Sciatic nerve (tissue), 2 donors: ENCODE measurements around the gene DHDDS. TPM values are rescaled to one million over a fixed set of nuclear protein-coding genes. Genes with fewer than 3 reads are reported as not detected.
"Not testable (repeated sequence)": the region's sequence is repeated elsewhere in the genome, so short reads cannot be mapped to it uniquely, and the experiment has no call there.

ENCODE experiments used
- ATAC-seq: fragments of 200-7000 bp; cut with Tn5 transposase; one replicate; pipeline ENCODE4 v1.9.1; 2020; ENCODE audit warnings: mild to moderate bottlenecking, moderate library complexity
- DNase-seq: peaks from one replicate; pipeline ENCODE4 v3.0.0-alpha.2; 2020; ENCODE audit warnings: low spot score
- intact Hi-C: fragments of 100-400 bp; cut with DNase I; formaldehyde crosslinking; loops from one replicate; pipeline ENCODE4 v1.14.2; 2022
- total RNA-seq: library from RNA; stranded (reverse); fragmentation: NEBNext Ultra II Directional; extraction: Animal tissue kit (Norgen Biotek cat#: 25700); gene quantifications from one replicate; pipeline ENCODE4 v1.2.1, GENCODE V29; 2021
- donor health status: DM: no; HTN: no; CAD: no.
- donor health status: DM: no; HTN: no; CAD: no.

DHDDS gene, protein sequence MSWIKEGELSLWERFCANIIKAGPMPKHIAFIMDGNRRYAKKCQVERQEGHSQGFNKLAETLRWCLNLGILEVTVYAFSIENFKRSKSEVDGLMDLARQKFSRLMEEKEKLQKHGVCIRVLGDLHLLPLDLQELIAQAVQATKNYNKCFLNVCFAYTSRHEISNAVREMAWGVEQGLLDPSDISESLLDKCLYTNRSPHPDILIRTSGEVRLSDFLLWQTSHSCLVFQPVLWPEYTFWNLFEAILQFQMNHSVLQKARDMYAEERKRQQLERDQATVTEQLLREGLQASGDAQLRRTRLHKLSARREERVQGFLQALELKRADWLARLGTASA
- 42.2 TPM for total RNA-seq

DNA sequence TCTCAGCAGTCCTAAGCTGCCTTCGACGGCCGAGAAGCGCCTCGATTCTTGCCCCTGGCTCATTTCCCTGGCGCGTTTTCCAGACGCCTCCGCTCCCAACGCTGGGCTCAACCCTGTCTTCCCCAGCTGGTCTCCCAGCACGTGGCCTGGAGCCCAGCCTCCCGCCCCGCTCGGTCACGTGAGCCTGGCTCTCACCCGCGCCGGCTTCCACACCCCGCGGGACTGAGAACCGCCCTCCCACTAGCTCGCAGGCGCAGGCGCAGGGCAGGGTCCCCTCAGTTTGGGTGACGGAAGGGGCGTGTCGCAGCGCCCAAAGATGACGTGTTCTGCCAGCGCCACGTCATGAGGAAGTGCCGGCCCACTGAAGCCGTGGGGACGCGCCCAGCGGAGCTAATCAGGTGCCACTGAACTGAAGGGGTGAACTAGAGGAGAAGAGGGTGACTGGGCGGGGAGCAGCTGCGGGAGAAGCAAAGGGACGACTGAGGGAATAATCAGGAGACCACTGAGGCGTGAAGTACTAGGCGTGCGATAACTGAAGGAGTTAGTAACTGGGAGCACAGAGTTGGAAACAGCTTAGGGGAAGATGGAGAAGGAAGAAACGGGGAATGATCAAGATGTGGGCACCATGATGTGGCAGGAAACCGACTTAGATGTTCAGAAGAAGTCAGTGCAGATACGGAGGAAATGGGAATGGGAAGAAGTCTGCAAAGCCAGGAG is at the start of gene DHDDS:
Gene DHDDS, plus strand, starts transcription at position 343 of the 717 bp plus-strand sequence. CDS start 625 bp downstream, outside the sequence.
- intact Hi-C loops, result no loop called here
- DNase-seq, result peak; percentile 99
- ATAC-seq, result peak; percentile 100

DNA sequence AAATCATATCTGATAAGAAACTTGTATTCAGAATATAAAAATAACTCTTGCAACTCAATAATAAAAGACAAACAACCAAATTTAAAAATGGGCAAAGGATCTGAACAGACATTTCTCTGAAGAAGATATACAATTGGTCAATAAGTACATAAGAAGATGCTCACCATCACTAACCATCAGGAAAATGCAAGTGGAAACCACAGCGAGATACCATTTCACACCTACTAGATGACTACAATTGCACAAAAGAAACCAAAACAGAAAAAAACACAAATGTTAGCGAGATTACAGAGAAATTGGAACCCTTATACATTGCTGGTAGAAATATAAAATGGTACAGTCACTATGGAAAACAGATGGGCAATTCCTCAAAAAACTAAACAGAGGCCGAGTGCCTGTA is 48.0 kb upstream of the DHDDS start:
- ATAC-seq, result no peak
- intact Hi-C loops, result no loop called here
- no peak for DNase-seq

DNA sequence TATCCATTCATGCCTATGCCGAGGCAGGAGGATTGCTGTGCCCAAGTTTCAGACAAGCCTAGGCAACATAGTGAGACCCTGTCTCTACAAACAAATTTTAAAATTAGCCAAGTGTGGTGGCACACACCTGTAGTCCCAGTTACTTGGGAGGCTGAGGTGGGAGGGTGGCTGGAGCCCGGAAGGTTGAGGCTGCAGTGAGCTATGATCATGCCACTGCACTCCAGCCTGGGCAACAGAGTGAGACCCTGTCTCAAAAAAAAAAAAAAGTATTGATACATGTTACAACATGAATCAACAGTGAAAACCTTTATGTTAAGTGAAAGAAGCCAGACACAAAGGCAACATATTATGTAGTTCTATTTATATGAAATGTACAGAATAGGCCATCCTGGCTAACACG is 47.1 kb upstream of the DHDDS start:
- intact Hi-C loops, DNase-seq, ATAC-seq: not testable (repeated sequence)

DNA sequence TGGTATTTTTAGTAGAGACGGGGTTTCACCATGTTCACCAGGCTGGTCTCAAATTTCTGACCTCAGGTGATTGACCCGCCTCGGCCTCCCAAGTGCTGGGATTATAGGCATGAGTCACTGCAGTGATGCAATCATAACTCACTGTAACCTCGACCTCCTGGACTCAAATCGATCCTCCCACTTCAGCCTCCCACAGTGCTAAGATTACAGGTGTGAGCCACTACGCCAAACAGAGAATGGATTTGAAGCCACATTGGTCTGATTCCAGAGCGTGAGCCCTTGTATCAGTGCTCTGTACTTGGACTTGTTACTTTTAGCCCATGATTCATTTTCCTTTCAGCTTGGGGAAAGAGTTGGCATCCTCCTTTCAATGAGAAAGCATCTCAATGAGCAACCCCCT is 44.7 kb upstream of the DHDDS start:
- ATAC-seq (no peak), DNase-seq (no peak)
- intact Hi-C loops, result no loop called here

DNA sequence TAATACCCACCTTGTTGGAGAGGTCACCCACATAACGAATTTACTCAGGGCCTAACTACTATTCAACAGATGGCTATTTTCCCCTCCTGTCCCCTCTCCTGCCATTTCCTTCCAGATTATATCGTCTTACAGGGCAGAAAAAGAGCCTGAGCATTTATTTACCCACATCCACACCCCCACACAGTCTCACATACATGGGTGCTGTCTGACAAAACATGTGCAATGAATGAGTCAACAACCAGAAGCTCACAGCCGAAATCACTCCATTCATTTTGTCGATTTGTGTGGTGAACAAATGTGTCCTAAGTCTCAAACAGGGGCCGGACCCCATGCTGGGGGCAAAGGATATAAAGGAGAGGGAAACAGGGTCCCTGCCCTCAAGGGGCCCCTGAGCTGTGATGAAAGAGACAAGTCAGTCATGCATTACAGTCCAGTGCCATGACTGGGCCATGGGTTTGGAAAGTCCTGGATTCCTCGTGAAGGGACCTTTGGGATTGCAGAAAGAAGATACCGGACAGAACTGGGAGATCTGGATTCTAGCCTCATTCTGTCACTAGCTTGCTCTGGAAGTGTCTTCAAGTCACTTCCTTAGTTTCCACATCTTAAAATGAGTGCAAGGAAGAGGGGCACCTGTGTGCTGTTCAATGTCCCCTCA is 43.2 kb upstream of the DHDDS start:
- DNase-seq (no peak), ATAC-seq (no peak)
- intact Hi-C loops, result no loop called here

DNA sequence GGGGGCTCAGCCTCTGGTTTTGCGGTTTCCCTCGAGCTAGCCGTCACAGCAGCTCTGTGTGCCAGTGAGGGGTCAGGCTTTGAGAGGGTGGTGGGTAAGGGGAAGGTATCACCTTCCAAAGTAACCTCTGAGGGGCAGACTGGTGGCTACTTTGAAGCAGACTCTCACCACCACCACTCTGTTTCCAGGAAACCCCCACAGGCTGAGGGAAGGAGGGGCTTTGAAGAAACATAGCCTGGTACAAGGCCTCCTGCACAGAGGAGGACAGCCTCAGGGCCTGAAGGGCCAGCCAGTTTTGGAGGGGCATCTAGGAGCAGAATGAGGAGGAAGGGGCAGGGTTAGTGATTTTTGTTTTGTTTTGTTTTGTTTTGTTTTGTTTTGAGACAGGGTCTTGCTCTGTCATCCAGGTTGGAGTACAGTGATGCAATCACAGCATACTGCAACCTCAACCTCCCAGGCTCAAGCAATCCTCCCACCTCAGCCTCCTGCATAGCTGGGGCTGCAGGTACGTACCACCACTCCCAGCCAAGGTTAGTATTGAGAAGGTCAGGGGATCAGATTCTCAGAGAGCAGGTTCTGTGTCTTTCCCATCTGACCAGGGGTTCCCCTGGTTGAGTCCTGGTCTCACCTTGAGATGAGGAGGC is 42.4 kb upstream of the DHDDS start:
- no peak for ATAC-seq
- peak; percentile 6 for DNase-seq
- intact Hi-C loops, result no loop called here

DNA sequence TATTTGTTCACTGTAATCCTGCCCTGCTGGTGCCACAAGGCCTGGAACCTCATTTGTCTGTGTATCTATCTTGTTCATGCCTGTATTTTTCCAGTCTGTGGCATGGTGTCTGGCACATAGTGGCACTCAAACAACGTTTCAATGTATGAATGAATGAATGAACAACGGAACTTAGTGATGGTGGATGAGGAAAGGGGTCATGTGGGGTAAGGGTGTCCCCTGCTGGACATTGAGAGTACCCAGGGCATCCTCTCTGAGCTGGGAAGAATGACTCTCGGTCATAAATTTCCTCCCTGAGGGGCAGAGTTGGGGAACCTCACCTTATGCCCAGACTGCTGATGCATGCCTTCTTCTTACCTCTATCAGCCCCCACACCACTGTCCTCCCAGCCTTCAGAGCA is 40.7 kb upstream of the DHDDS start:
- ATAC-seq (no peak), DNase-seq (no peak)
- intact Hi-C loops, result no loop called here

DNA sequence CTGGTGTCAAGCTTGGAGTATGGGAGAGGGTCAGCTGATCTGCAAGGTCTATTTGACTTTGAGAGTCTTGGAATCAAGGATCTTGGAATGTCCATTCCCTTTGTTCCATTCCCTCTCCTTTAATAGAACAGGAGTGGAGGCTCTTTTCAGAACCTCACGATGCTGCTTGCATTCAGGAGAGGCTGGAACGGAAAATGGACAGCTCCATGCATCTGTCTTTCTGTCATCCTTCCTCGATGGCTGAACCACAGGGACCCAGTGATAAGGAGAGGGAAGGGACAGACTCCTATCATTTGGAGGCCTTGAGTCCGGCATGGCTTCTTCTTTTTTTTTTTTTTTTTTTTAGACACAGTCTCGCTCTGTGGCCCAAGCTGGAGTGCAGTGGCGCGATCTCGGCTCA is 36.4 kb upstream of the DHDDS start:
- intact Hi-C loops, result no loop called here
- no peak for ATAC-seq

DNA sequence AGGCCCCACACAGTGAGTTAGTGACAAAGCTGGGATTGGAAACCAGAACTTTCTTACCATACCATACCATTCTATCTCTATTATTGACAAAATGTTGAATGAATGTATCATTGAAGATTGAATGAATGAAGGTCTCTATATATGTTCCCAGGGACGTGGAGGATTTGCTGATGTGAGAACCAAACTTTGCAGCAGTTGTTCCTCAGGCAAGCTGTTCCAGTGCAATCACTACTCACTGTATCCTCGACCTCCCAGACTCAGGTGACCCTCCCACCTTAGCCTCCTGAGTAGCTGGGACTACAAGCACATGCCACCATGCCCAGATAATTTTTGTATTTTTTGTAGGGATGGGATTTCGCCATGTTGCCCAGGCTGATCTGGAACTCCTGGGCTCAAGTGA is 33.1 kb upstream of the DHDDS start:
- no peak for DNase-seq
- no peak for ATAC-seq
- intact Hi-C loops, result no loop called here

More for the DNA sequence above, 36.4 kb upstream of the DHDDS start:
- no peak for DNase-seq

DNA sequence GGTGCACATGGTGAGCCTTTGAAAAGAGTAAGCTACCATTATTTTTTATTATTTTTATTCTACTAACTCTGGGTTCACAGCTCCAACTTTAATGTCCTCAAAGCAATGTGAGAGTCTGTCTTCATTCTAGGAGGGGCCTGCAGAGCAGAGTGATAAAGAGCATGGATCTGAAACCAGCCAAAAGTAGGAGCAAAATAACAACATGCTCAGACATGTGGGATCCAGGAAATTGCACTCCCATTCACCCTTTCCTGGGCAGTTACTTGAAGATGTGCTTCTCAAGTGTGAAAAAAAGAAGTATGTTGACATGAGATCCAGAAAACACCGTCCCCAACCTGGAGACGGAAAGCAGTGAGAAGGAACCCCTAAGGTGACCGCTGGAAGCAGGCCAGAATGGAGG is 30.2 kb upstream of the DHDDS start:
- no peak for ATAC-seq

DNA sequence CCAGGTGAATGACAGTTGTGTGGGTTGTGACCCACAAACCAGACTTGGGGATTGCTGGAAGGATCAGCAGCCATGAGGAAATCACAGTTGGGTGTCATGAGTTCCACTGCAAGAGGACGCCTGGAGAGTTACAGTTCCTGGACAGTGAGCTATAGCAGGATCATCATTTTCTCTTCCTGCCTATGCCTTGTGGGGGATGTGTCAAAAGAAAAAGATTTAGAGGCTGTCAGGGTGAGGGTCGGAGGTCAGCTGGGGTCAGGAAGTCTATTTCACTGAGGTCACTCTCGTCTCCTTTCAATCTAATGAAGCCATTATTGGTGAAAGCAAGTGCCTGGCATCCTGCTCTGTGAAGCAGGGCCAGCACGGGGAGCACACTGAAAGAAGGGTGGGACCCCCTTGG is 28.5 kb upstream of the DHDDS start:
- intact Hi-C loops, result no loop called here
- no peak for ATAC-seq
- no peak for DNase-seq

More for the DNA sequence above, 30.2 kb upstream of the DHDDS start:
- no peak for DNase-seq
- intact Hi-C loops, result no loop called here

DNA sequence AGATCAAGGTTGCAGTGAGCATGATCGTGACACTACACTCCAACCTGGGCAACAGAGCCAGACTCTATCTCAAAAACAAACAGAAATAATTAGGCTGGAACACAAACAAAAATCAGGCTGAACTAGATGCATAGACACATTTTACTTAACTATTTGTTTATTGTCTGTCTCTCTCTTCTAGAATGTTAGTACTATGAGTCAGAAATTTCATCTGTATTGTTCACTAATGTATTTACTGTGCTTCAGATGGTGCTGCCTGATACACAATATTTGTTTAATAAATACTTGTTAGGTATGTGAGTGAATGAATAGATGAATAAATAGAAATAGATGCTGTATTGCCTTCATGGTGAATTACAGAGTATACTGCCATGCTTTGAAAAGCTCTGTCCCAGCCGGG is 27.5 kb upstream of the DHDDS start:
- intact Hi-C loops, result no loop called here
- no peak for DNase-seq
- ATAC-seq, result no peak

DNA sequence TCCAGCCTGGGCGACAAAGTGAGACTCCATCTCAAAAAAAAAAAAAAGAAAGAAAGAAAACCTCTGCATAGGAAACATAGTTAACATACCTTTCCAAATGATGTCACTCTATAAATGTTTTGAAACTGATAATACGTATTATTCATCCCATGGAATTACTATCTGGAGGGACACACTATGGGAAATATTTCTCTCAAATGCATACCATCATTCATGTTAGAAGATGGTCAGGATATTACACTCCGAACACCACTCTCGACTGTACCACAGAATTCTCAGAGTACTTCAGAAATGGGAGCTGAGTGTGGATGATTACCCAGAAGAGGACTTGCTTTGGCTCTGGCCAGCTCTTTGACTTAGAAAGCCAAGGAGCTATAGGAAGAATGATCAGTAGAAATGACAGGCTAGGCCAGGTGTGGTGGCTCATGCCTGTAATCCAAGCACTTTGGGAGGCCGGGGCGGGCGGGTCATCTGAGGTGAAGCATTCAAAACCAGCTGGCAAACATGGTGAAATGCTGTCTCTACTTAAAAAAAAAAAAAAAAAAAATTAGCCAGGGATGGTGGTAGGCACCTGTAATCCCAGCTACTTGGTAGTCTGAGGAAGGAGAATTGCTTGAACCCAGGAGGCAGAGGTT is 26.7 kb upstream of the DHDDS start:
- DNase-seq, result no peak
- ATAC-seq, result no peak
- intact Hi-C loops, result no loop called here

DNA sequence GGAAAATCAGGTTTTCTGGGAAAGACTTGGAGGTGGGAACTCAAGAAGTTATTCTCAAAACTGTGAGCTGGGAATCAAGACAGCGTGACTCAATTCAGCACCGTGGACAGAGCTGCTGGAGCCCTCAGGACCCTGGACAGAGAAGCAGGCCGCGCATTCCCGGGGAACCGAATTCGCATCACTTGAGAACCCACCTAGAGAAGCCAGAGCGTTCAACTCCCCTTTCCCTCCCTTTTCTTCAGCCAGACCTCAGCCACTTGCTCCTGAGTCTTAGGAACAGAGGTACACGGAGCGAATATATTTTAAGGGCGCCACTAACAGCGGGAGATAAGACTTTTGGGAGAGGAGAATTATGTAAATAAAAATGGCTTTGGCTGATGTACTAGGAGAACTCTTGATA is 23.5 kb upstream of the DHDDS start:
- peak; percentile 84 for DNase-seq
- peak; percentile 93 for ATAC-seq
- intact Hi-C loops, result no loop called here

DNA sequence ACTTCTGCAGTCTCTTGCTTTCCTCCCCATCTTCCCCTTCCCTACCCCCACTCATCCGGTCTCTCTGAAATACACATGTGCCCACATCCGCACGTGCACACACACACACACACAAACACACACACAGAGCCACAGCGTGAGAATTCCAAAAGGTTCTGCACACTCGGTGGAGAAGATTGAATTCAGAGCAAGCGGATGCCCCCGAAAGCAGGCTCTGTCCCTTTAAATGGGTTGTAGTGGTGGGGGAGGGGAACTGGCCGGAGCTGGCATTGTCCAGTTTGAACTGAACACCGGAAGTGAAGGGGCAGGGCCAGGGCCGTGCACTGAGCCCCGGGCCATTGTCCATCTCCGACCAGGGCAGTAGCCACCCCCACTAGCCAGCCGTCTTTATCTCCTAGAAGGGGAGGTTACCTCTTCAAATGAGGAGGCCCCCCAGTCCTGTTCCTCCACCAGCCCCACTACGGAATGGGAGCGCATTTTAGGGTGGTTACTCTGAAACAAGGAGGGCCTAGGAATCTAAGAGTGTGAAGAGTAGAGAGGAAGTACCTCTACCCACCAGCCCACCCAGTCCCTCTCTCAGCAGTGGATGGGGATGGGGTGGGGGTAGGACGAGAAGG is 22.8 kb upstream of the DHDDS start:
- intact Hi-C loops, result no loop called here
- no peak for ATAC-seq
- no peak for DNase-seq

DNA sequence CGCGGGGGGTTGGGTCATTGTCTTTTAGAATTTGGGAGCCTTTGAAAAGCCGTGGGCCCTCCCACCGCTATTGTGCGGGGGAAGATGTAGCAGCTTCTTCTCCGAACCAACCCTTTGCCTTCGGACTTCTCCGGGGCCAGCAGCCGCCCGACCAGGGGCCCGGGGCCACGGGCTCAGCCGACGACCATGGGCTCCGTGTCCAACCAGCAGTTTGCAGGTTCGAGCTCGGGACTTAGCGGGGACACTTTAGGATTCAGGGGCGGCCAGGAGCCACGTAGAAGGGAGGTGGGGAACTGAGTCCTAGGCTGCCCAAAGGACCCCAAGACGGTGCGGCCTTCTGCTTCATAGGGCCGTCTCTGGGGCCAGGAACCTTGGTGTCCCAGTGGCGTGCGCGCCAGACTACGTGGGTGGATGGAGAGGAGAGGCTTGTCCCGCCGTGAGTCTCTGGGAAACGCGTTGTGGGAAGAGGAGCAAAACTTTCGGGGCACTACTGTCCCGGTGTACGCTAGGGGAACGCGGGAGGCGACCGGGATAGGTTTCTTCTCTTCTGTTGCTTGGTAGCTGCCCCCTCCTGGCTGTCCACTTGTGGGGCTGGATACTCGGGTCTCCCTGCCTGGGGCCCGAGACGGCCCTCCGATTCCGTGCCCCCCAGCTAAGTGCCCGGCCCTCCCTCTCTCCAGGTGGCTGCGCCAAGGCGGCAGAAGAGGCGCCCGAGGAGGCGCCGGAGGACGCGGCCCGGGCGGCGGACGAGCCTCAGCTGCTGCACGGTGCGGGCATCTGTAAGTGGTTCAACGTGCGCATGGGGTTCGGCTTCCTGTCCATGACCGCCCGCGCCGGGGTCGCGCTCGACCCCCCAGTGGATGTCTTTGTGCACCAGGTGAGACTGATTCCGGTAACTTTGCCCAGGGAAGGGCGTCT is 21.2 kb upstream of the DHDDS start, which contains the start of gene LIN28A:
Gene LIN28A, plus strand, starts transcription at position 112 of the 918 bp plus-strand sequence. Its CDS starts 75 bp downstream, at position 187.
- ATAC-seq (no peak), DNase-seq (no peak)
- intact Hi-C loops, result no loop called here

DNA sequence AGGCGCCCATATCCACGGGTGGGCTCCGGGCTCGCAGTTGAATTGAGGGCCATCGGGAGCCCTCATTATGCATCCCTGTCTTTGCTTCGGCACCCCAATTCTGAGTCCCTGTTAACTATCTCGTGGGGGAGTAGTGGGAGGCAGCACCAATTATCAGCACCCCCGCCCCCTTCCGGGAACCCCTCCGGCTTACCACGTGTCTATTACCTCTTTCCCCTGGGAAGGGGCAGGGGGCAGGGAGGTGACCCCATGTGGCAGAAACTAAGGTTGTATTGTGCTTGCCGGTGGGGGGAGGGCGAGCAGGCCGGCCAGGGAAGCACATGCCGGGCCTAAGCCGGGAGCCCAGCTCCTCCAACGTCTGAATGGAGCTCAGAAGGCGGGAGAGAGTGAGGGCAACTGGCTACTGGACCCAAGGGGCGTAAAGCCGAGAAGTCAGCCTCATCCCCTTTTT is 20.5 kb upstream of the DHDDS start:
- ATAC-seq (no peak), DNase-seq (no peak)
- intact Hi-C loops, result no loop called here
